DMS53 (cell line): ENCODE results near the gene NDUFS6.
A peak's percentile ranks its signal among the peaks of the same experiment; 100 is the strongest.

Source experiments
- DNase-seq: peaks from one replicate; lab custom pipeline; 2025; lab: John Stamatoyannopoulos, UW

The NDUFS6 gene

DNA sequence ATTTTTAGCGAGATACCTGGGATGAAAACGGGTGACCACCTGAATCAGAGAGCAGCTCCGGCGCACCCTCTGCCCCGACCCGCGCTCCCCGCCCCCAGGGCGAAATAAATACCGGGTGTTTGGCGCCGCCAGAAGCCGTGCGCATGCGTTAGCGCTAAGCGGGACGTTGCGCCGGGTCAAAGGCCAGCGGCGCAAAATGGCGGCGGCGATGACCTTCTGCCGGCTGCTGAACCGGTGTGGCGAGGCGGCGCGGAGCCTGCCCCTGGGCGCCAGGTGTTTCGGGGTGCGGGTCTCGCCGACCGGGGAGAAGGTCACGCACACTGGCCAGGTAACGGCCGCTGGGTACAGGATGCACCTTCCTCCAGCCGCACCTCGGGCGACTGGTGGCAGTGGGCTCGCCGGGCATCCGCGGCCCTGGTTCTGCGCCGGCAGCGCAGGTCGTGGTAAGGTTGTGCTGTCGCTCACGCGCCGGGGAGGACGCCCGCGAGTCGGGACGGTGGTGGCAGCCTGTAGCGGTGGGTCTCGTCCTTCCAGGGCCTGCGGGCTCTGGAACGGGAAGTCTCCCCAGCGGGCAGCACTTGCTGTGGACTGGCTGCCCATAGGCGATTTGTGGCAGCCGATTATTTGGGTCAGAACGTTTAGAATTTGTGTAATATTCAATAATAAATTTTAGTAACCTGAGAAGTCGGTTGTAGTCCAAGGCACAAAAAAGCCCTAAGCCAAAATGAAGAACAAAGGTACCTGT lies at the start of gene NDUFS6:
Gene NDUFS6, plus strand, starts transcription at position 186 of the 745 bp plus-strand sequence. Its CDS starts 11 bp downstream, at position 197.
- peak; percentile 89 for DNase-seq

GRCh38 chr5:1751864-1752822 lies 49.1 kb upstream of the NDUFS6 start:
- DNase-seq: no peak

DNA sequence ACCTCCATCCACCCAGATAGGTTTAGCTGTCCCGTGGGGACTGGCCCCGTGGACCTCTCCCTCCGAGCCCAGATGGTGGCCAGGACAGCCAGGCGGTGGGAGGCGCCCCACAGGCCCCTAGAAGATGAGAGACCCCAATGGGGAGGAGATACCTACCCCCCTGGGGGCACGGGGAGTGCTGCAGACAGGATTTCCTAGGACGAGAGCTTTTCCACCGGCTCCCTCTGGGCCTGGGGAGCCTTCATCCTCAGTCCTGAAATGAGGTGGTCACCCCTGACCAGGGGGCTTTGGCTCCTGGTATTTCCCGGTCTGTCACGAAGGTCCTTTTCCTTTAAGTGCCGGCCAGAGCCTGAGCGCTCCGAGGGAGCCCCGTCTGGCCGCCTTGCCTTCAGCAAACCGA lies 48.3 kb upstream of the NDUFS6 start:
- no peak for DNase-seq

GRCh38 chr5:1753490-1753889 lies 47.7 kb upstream of the NDUFS6 start:
- DNase-seq: no peak

DNA sequence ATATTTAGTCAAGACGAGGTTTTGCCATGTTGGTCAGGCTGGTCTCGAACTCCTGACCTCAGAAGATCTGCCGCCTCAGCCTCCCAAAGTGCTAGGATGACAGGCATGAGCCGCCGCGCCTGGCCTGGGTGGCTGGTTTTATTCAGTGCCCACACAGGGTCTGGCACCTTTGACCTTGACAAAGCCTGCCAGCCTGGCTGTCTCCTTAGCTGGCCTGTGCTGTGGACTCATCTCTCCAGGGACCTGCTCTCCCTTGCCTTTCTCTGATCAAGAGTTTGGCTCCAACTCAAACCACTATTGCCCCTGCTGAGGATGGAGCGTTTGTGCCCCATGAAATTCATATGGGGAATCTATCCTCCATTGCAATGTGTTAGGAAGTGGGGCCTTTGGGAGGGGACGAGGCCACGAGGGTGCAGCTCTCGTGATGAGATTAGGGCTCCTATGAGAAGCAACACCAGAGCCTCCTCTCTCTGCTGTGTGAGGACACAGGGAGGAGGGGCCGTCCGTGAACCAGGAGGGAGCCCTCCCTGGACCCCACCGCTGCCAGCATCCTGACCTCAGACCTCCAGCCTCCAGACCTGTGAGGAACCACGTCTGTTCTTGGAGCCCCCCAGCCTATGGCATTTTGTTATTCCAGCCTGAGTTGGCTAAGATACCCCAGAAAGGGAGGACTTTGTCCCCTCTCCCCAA lies 46.5 kb upstream of the NDUFS6 start:
- DNase-seq: no peak

- no peak for DNase-seq
These were observed 45.8 kb upstream of the NDUFS6 start for GRCh38 chr5:1755321-1755949.

DNA sequence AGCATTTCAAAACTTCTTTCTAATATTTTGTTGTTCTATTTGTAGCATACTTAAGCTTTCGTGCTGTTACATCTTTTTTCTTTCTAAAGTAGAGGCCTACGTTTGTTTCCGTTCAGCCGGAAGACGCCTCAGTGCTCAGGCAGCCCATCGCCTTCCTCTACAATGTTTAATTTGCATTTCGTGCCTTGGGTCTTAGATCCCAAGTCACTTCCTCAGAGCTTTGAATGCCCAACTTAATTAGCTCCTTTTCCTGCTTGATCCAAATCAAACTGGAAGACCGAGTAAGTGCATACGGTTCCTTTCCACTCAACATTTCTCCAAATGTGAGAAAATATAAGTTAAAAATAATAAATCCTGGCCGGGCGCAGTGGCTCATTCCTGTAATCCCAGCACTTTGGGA lies 44.7 kb upstream of the NDUFS6 start:
- no peak for DNase-seq

- DNase-seq: no peak
These were observed 43.7 kb upstream of the NDUFS6 start for GRCh38 chr5:1757511-1757910.

DNA sequence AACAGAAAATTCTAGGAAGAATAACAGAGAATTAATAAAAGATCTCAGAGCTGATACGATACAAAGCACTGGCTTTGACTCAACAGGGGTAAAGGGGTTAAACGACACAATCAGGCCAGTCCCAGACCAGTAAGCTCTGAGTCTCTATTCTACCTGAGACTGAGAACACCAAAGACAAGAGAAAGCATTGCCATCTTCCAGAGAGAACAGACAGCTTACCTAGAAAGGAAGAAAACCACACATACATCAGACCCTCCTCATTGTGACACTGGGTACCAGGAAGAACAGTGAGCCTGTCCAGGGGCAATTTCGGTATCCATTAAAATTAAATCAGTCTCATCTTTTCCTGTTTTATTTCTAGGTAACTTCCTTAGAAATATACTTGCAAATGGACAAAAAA lies 42.6 kb upstream of the NDUFS6 start:
- no peak for DNase-seq

- DNase-seq: no peak
These were observed 41.7 kb upstream of the NDUFS6 start for GRCh38 chr5:1759378-1759970.

DNA sequence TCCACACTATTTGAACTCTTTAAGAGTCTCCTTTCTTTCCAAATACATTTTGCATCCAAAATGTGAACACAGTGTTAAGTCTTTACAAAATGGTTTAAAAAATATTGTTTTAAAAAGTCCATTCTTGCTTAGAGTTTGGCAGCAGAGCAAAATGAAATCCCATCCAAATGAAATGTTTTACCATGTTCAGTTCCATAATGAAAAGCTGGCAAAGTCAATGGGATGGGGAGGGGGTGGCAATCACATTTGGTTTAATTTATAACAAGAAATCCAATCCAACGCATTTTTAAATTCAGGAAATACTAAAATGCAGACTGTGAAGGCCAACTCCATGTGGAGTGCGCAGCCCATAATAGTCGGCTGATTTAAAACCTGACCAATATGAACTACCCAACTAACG lies 41.0 kb upstream of the NDUFS6 start:
- no peak for DNase-seq

GRCh38 chr5:1760656-1761452 lies 40.4 kb upstream of the NDUFS6 start:
- DNase-seq: no peak

- DNase-seq: no peak
These were observed 39.8 kb upstream of the NDUFS6 start for GRCh38 chr5:1761453-1761755.

GRCh38 chr5:1762121-1762882 lies 38.9 kb upstream of the NDUFS6 start:
- no peak for DNase-seq

DNA sequence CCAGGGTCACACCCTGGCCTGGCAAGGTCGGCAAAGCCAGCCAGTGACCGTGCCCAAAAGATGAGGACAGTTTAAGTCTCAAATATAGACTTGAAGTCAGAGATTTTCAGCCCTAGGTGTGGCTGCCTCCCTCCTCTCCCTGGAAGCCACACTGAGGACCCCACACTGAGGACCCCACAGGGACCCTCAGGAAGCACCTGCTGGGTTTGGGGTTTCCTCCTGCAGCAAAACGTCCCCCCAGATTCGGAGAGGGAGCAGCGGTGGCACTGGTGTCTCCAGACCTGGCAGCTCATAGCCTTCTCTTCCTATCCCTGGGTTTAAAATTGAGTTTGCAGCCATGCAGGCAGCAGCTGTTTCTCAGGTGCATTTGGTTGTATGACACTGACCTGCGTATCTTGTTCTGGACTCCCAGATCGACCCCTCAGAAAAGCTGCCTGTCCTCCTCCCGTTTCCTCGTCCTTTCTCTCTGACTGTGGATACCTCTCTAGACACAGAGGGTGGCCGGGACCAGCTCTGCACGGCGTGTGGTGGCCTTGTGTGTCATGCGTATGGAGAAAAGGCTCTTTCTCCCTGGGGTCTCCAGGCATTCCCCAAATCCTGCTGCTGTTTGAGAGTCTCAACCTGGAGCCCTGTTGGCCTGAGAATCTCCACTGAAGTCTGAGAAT lies 38.2 kb upstream of the NDUFS6 start:
- DNase-seq: no peak

DNA sequence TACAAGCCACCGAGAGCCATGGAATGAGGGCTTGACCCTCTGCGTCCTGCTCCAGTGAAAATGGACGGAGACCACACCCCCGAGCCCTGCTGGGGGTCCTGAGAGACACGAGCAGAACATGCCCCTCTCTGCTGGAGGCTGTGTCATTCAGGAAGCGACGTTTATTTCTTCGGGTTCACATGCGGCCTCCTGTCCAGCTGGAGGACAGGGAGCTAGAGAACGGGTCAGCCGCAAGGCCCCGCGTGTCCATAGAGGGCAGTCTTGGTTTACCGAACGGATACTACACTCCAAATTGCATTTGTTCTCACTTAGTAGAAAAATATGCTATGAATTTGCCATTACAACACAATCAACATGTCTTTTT lies 37.7 kb upstream of the NDUFS6 start:
- DNase-seq: peak; percentile 68

DNA sequence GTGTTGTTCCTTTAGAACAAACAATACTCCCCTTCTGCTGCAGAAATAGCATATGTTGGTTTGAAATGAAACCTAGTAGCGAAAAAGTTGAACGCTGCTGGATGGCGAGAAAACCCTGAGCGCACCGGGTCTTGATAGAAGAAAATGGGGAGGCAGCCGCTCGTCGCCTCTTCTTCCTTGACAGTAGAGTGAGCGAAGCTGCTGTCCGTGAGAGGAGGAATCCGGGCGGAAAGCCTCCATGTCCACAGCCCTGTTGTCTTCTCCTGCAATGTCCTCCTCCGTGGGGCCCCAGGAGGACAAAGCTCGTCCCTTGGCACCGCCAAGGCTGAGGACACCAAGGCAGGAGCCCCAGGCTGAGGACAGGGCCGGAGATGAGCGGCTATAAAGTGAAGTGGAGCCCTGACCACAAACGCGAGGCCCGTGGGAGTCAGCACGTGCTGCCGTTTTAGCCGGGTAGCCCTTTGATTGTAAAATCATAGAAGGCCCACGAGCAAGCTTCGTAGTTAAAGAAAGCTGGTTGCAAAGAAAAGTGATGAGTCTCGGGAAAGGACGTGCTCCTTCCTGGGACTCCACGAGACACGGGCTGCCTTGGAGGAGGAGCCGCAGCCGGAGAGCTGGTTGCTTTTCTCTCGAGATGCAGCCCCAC lies 37.1 kb upstream of the NDUFS6 start:
- DNase-seq: no peak

GRCh38 chr5:1764606-1764960 lies 36.6 kb upstream of the NDUFS6 start:
- no peak for DNase-seq

DNA sequence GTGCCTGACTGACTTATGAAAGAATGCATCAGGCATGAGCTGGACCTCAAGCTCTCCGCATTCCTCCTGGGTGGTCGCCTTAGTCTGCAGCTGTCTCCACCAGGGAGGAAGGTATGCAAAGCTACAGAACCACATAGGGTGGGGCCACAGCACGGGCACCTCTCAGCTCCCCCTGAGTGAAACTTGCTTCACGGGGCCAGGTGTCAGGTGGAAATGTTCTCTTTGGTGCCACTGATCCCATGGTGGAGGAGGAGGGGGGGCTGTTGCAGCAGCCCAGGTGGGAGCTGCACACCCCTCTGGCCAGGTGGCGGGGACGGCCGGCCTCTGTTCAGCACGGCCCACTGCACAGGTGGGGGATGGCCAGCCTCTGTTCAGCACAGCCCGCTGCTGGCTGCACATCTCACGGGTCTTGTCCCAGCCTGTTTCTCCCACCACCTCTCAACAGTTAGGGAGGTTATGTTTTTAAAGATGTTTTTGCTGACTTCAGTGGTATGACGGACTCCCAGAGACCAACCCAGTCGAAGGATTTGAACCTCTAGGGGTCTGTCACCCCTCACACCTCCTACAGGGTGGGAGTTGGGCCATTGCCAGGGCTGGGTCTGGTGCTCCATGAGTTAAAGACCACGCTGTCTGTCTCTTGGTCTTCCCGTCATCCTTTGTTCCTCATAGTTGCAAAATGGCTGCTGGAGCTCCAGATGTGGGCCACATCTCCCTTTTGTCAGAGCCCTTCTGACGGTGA lies 35.9 kb upstream of the NDUFS6 start:
- DNase-seq: no peak
